ENCODE measurements around the gene MYLK. TPM values are rescaled to one million over a fixed set of nuclear protein-coding genes. Genes with fewer than 3 reads are reported as not detected.

The MYLK gene
- total and polyA plus RNA-seq, 2 donors (not counting 1 experiment from before 2014, with no cell fraction given), result 0.51 TPM; not detected in 1

DNA sequence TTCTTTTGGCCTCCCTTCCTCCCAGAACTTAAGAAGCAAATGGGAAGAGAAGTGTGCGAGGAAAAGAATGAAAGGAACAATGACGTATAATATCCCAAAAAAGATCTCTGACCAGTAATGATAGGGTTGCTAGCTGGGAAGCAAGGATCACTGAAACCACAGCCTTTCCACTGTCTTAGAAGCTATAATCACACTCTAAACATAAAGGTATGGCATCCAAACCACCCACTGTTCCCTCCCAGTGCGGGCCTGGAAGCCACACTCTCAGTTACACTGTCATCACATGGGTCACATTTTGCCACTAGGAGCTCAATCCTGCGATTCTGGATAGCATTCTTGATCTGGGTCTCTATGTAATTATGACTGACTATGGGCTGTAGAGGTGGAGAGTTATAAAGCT is 167.7 kb downstream of the MYLK start:
- peaks cover 18% of the 10 kb centered on the region for H3K27me3 Mint-ChIP-seq
- H3K9me3 ChIP-seq (ENCODE audit: control extremely low read depth in 1 of 3, control insufficient read depth in 2 of 3, insufficient read depth in 1 of 3, low read length in 2 of 3), result no peaks in the 10 kb centered on the region
- 100% methylated on average over 1 of the region's 4 CpGs for WGBS (ENCODE audit: insufficient coverage)
- no peak overlapping the region for H3K27ac ChIP-seq (ENCODE audit: low read length in 2 of 2)
- no peak overlapping the region for H3K27ac Mint-ChIP-seq
- H3K4me3 Mint-ChIP-seq, result no peak overlapping the region
- TF ChIP-seq CTCF (IDR thresholded peaks at IDR 0.05) (no peak), EZH2 (IDR thresholded peaks at IDR 0.05; ENCODE audit: borderline replicate concordance, insufficient read depth, low read depth, low read length, poor library complexity, severe bottlenecking) (no peak)
- no peaks in the 10 kb centered on the region for H3K4me1 ChIP-seq (ENCODE audit: control insufficient read depth in 2 of 2, insufficient read depth in 2 of 2, low read length in 2 of 2)
- CTCF ChIA-PET, result interaction anchor here (1.4 to 2.2 kb wide), 4 partner anchors 11 to 66 kb away, joined by 5 to 7 read pairs (median 5); no protein-coding TSS in a partner anchor
- no peaks in the 10 kb centered on the region for H3K36me3 ChIP-seq (replicated peaks in 1 of 2; ENCODE audit: control extremely low read depth in 1 of 2, control insufficient read depth in 1 of 2, extremely low read depth in 1 of 2, insufficient read depth in 2 of 2, low read length in 1 of 2)
- POLR2A ChIA-PET, result no interaction called here
- H3K79me2 ChIP-seq (ENCODE audit: control insufficient read depth, insufficient read depth, low read length), result no peaks in the 10 kb centered on the region
- no peak overlapping the region for H3K9ac ChIP-seq (ENCODE audit: low read length)
- no peaks in the 10 kb centered on the region for H3K9me3 Mint-ChIP-seq (ENCODE audit: insufficient read depth)
- no peak for ATAC-seq (ENCODE audit: low read depth)
- no peak for DNase-seq
- H3K4me2 ChIP-seq (replicated peaks; ENCODE audit: low read depth, low read length, poor library complexity, severe bottlenecking), result no peak overlapping the region
- no peak overlapping the region for H3K4me3 ChIP-seq (ENCODE audit: control extremely low read depth in 1 of 5, extremely low read depth in 1 of 5, insufficient read depth in 1 of 5, low read depth in 2 of 5, low read length in 4 of 5)
- no peaks in the 10 kb centered on the region for H3K27me3 ChIP-seq (replicated peaks in 1 of 4; ENCODE audit: control extremely low read depth in 1 of 4, control insufficient read depth in 3 of 4, insufficient read depth in 4 of 4, low read length in 3 of 4)
- no peaks in the 10 kb centered on the region for H3K4me1 Mint-ChIP-seq
- H4K20me1 ChIP-seq (ENCODE audit: control insufficient read depth, insufficient read depth, low read length, poor library complexity, severe bottlenecking), result no peaks in the 10 kb centered on the region
- H2AFZ ChIP-seq (ENCODE audit: insufficient read depth, low read depth, low read length, poor library complexity, severe bottlenecking), result no peak overlapping the region
- intact Hi-C loops (cut with micrococcal nuclease), result no loop called here

- no peaks in the 10 kb centered on the region for H4K20me1 ChIP-seq (ENCODE audit: control insufficient read depth, insufficient read depth, low read length, poor library complexity, severe bottlenecking)
- DNase-seq (no peak), ATAC-seq (ENCODE audit: low read depth) (no peak)
- ChIA-PET POLR2A (no interaction called here), CTCF (interaction anchor here (1.9 kb wide), 1 partner anchor 10 kb away, joined by 17 read pairs; no protein-coding TSS in a partner anchor)
- TF ChIP-seq CTCF (IDR thresholded peaks at IDR 0.05), result no peak
- TF ChIP-seq EZH2 (IDR thresholded peaks at IDR 0.05; ENCODE audit: borderline replicate concordance, insufficient read depth, low read depth, low read length, poor library complexity, severe bottlenecking), result no peak
- Mint-ChIP-seq H3K4me1 (no peaks in the 10 kb centered on the region), H3K9me3 (ENCODE audit: insufficient read depth) (no peaks in the 10 kb centered on the region), H3K27me3 (peaks cover 14% of the 10 kb centered on the region), H3K4me3 (no peak overlapping the region), H3K27ac (no peak overlapping the region)
- H3K4me2 ChIP-seq (replicated peaks; ENCODE audit: low read depth, low read length, poor library complexity, severe bottlenecking), result no peak overlapping the region
- H3K9me3 ChIP-seq (ENCODE audit: control extremely low read depth in 1 of 3, control insufficient read depth in 2 of 3, insufficient read depth in 1 of 3, low read length in 2 of 3), result no peaks in the 10 kb centered on the region
- H3K36me3 ChIP-seq (replicated peaks in 1 of 2; ENCODE audit: control extremely low read depth in 1 of 2, control insufficient read depth in 1 of 2, extremely low read depth in 1 of 2, insufficient read depth in 2 of 2, low read length in 1 of 2), result no peaks in the 10 kb centered on the region
- no peaks in the 10 kb centered on the region for H3K4me1 ChIP-seq (ENCODE audit: control insufficient read depth in 2 of 2, insufficient read depth in 2 of 2, low read length in 2 of 2)
- intact Hi-C loops (cut with micrococcal nuclease), result no loop called here
- H3K9ac ChIP-seq (ENCODE audit: low read length), result no peak overlapping the region
- no peak overlapping the region for H3K27ac ChIP-seq (ENCODE audit: low read length in 2 of 2)
- H2AFZ ChIP-seq (ENCODE audit: insufficient read depth, low read depth, low read length, poor library complexity, severe bottlenecking), result no peak overlapping the region
- H3K4me3 ChIP-seq (ENCODE audit: control extremely low read depth in 1 of 5, extremely low read depth in 1 of 5, insufficient read depth in 1 of 5, low read depth in 2 of 5, low read length in 4 of 5), result no peak overlapping the region
- WGBS (ENCODE audit: insufficient coverage), result 92% methylated on average over 2 of the region's 8 CpGs
- no peaks in the 10 kb centered on the region for H3K79me2 ChIP-seq (ENCODE audit: control insufficient read depth, insufficient read depth, low read length)
- no peaks in the 10 kb centered on the region for H3K27me3 ChIP-seq (replicated peaks in 1 of 4; ENCODE audit: control extremely low read depth in 1 of 4, control insufficient read depth in 3 of 4, insufficient read depth in 4 of 4, low read length in 3 of 4)
These were observed 170.9 kb downstream of the MYLK start for GRCh38 chr3:123713211-123713610.

Data from B cell (primary cell).